NCI-H146 treated with DMSO at 0.1 percent for 48 hours (cell line): Measurements from ENCODE around the gene OCA2.

Experiments
- DNase-seq: peaks from one replicate; lab custom pipeline; 2025; ENCODE audit not compliant: unreplicated experiment; lab: John Stamatoyannopoulos, UW

OCA2 gene

DNA sequence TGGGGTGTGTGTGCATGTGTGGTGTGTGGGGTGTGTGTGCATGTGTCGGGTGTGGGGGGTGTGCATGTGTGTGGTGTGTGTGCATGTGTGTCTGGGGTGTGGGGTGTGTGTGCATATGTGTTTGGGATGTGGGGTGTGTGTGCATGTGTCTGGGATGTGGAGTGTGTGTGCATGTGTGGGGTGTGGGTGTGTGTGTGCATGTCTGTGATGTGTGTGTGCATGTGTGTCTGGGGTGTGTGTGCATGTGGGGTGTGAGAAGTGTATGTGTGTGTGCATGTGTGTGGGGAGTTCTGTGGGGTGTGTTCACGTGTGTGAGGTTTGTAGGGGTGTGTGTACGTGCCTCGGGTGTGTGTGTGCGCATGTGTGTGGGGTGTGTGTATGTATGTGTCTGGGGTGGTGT lies 6.7 kb upstream of the OCA2 start:
- no peak for DNase-seq

DNA sequence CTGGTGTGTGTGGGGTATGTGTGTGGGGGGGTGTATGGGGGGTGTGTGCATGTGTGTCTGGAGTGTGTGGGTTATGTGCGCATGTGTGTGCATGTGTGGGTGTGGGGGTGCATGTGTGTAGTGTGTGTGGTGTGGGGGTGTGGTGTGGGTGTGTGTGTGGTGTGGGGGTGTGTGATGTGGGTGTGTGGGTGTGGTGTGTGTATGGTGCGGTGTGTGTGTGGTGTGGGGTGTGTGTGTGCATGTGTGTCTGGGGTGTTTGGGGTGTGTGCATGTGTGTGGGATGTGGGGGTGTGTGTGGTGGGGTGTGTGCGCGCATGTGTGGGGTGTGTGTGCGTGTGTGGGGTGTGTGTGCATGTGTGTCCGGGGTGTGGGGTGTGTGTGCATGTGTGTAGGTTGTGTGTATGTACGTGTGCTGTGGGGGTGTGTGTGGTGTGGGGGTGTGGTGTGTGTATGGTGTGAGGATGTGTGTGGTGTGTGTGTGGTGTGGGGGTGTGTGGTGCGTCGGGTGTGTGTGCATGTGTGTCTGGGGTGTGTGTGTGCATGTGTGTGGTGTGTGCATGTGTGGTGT lies 6.2 kb upstream of the OCA2 start:
- no peak for DNase-seq

DNA sequence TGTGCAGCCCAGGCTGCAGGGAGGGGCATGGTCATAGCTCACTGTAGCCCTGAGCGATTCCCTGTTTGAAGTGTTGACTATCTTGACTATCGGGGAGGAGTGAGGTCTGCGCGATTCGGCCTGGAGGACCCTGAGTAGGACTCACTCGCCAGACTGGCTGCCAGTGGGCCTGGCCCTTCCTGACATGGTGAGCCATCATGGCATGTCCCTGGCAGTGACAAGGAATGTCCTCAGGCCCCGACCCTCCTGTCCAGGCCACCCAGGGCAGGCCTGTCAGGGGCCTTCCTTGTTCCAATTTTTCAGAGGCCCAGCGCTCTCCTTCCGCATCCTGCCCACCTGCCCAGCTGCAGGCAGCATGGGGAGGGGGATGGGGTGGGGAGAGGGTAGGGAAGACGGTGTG lies 5.2 kb upstream of the OCA2 start:
- DNase-seq = no peak

DNA sequence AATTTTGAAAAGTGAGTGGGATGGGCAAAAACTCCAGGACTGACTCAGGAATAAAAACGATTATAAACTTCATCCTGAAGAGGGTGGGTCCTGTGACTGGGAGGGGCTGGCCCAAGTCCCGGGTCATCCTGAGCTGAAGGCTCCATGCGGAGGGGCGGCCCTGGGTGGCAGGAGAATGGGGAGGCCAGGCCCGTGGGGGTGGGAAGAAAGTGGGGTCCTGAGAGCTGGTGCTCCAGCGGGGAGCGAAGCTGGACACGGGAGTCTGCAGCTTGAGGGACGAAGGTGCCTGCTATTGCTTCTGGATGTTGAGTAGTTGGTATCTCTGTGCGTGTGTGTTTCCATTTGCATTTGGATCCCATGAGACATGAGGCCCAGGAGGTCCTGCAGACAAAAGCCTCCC lies 4.7 kb upstream of the OCA2 start:
- DNase-seq = no peak

DNA sequence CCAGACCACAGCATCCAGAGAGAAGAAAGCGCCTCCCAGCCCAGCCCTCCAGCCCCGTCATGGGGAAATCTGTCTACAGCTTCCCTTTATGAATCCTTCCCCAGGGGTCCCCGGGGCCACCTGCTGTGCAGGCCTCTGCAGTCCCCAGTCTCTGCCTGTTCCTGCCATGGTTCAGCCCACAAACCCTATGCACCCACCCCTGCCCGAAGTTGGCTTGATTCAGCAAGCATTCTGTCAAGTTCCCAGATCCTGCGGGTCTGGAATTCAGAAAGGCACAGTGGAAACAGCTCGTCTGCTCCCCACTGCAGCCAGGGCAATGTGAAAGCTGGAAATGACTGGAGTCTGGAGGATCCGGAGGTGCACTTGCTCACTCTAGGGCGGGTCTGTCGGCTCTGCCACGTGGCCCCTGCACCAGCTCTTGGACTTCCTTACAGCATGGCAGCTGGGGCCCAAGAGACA lies 2.9 kb upstream of the OCA2 start:
- DNase-seq = no peak

DNA sequence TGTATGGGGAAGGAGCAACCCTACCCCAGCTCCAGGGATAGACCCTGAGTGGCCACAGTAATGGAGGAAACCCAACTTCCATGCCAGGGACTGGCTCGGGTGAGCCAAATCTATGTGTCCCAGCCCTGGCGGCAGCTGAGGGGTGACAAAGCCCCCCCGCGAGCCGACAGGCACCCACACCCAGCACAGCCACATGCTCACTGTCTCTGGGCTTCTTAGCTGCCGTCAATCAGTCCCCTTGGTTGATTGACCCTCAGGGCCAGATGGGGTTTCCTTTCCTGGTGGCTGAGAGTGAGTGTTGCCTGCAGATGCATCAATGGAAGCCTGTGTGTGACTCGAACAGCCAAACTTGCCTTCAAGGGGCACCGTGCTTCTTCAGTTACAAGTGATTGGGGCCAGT lies 2.1 kb upstream of the OCA2 start:
- DNase-seq = no peak

DNA sequence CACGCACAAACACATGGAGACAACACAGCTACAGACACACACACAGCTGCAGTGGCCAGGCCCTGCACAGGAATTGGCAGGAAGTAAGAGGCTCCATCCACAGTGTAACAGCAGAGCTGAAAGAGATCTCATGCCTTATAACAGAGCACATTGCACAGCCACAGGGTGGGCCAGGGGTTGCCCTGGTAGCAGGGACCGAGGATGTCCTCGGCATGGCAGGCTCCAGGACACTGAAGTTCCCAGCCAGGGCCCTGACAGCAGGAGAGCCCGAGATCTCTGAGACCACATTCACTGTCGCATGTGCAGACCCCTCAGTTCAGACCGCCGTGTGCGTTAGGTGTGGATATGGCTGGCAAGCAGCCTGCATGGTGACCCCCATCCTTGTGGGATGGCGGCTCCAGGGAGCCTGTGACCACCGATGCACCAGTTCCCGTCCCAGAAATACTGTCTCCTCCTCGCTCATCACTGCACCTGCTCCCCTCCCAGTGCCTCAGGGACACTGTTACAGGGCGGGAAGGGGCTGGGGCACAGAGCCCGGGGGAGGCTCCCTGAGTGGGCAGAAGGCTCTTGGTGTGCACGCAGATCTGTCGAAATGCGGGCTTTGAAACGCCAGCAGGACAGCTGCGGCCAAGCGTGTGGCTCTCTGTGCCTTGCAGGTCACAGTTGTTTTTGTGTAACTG lies 1.5 kb upstream of the OCA2 start:
- DNase-seq = no peak

DNA sequence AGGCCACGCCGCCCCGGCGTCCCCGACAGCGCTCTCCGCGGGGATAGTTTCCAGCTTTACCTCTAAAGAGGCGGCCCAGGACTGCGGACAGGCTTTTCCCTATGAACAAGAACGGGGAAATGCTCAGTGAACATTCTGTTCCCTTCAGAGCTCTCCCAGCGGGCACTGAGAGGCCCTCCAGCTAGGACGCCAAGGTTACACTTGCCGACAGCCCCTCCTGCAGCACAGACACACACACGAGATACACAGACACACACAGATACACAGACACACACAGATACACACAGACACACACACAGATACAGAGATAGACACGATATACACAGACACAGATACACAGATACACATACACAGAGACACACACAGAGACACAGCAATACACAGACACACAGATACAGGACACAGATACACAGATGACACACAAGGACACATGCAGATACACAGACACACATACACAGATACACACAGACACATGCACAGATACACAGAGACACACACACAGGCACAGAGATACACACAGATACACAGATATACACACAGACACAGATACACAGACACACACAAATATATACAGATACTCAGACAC lies 533 bp upstream of the OCA2 start:
- DNase-seq = no peak

DNA sequence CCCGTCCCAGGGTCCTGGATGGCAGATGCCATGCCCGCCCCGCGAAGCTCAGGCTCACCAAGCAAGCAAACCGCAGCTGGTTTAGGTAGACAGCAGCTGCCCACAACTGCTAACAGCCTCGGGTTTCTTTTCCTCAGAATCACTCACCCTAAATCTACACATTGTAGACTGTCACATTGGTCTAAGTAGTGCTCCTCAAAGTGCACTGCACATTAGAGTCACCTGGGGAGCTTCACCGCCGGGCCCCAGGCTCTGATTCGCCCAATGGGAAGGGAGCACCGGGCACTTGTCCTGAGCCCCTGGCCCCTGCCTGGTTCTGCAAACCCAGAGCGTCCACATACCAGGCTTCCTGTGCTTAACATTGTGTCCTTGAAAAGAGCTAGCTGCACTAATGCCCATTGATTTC lies 752 bp downstream of the OCA2 start:
- no peak for DNase-seq

DNA sequence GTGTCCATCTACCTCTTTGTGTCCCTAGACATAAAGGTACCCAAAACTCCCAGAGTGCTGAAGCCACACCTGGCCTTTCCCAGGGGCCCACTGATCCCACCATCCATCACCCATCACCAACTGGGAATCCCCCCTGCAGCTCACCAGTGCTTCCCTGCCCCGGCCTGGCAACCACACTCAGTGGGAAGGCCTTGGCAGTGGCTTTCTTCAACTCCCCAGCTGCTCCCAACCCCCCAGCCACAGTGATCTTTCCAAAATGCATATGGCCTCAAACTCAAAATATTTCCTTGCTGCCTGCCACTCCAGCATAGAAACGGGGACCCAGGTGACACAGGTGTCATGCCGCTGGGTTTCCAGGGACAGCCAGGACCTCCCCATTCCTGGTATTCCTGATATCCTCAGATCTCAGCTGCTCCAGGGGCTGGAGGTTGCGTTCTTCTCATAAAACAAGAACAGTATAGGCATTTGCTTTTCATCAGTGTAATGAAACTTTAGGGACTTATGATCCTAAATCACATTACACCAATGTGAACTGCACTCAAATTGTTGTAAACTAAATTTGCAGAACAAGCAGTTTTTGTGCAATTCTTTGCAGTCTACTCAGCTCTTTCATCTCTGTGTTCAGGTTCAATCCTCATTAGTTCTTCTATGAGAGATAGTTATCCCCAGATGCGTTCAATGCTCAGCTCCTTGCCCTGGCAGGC lies 1.3 kb downstream of the OCA2 start:
- DNase-seq = no peak

DNA sequence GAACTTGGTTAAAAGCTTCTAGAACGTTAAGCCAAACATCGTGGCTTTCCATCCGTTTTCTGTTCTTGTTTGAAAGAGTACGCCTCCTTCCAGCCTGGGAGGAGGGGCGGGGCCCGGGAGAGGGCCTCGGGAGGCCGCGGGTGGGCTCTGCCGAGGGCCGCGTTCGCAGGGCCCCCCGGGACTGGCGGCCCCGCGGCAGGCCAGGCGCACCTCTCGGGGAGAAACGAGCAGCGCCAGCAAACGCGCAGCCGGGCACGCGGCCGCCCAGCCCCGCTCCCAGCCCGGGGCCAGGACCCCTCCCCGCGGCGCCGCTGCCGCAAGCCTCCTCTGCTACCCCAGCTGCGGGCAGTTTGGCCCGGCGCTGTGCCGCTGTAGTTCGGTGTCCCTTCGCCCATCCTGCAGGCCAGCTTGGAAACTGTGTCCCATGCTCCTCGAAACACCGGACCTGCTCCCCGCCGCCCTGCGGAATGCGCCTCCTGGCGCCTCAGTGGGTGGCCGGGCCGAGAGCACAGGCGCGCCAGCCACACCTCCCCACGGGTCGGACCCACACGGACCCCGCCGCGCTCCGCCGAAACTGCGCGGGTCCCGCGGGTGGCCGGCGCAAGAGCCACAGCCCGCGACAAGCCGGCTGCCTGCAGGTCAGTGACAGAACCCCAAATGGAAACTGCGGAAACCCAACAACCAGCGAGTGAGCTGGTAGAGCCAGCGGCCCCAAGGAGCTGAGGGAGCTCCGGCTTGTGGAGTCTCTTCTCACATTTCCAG lies 2.3 kb downstream of the OCA2 start:
- no peak for DNase-seq

DNA sequence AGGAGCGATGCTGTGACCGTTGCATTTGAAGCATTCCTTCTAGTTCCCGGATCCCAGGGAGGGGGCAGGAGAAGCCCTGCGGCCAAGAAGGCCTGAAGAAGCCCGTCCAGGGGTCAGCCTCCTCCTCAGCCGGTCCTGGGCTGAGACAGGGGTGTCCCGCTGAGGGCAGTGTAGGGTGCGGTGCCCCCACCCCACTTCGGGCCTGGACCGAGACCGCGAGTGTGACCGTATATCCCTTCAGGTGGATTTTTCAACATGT lies 2.8 kb downstream of the OCA2 start:
- DNase-seq = no peak

DNA sequence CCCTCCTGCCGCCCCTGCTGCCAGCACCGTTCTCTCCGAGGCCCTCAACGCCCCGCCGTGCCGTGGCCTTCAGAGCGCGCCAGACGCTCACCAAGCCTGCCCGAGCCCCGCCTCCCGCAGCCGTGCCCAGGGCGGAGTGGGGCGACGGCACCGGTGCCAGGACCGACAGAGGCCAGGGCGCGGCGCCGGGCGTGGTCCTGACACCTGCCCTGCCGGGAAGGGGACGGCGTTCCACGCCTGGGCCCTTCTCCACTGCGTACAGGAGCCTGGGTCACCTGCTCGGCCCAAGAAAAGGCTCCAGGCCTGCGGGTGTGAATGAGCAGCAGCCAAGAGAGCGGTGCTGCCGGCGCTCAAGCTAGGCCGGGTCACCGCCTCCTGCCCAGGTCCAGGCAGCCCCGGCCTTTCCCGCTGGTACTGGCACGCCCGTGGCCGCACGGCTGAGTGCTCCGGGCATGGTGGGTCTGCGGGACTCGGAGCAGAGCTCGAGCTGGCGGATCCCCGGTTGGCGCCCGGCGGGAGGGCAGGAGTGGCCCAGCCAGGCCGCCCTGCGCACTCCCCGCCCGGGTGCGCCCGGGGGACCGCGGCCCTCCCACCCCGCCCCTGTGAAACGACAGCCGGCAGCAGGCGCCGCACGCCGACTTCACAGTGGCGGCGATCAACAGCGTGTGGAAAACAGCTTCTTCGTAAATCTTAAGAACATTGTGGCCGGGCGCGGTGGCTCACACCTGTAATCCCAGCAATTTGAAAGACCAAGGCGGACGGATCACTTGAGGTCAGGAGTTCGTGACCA lies 4.2 kb downstream of the OCA2 start:
- DNase-seq = no peak

DNA sequence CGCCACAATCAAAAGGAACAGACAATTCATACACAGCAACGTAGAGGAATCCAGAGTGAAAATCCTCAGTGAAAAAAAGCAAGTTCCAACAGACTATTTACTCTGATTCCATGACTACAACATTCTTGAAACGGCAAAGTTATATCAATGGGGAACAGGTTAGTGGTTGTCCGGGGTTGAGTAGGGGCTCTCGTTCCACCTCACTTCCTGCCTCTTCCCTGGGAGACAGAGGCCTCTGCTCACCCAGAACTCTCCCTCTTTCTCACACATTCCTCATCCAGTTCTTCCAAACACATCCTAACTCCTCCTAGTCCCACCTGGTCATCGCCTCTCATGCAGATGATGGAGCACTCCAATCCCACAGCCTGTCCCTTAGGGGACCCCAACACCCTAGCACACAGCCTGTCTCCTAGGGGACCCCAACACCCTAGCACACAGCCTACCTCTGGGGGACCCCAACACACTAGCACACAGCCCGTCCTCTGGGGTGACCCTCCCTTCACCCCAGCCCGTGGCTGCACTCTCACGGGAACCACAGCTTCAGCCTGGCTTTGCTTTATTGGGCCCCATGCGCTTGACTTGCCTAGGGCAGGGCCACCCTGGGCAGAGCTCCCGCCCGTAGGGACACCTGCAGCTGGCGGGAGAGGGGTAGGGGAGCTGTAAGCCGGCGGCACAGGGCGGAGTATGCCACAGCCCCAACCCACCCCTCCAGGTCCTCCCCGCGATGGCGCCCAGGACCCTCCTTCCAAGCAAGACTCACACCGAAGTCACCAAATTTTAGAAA lies 5.2 kb downstream of the OCA2 start:
- DNase-seq = peak; percentile 2

DNA sequence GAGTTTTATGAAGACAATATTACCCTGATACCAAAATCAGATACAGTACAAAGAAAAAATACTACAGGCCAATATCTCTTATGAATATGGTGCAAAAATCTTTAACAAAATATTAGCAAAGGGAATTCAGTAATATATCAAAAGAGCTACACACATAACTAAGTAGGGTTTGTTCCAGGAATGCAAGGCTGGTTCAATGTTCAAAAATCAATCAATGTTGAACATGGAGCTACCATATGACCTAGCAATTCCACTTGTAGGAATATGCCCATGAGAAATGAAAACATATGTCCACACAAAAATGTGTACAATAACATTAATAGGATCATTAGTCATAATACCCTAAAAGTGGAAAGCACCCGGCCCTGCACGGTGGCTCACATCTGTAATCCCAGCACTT lies 7.8 kb downstream of the OCA2 start:
- DNase-seq = no peak

DNA sequence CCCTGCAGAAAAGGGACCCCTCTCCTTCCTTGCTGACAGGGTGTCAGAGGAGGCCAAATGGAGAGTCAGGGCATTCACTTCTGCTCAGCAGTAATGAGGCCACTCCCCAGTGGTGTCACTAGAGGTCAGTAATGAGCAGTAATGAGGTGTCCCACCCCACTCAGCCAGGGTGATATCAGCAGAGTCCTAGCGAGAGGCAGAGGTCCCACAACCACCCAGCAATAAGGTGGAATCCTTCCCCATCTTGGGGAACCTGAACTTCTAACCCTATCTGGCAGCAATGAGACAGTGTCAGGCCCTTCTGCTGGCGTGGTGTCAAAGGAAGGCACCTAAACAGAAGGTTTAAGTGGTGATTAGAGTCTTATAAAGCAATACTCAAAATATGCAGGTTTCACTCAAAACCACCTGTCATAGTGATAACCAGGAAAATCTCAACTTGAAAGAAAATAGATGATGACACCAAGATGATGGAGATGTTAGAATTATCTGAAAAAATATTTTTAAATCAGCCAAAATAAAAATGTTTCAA lies 12.9 kb downstream of the OCA2 start:
- no peak for DNase-seq

DNA sequence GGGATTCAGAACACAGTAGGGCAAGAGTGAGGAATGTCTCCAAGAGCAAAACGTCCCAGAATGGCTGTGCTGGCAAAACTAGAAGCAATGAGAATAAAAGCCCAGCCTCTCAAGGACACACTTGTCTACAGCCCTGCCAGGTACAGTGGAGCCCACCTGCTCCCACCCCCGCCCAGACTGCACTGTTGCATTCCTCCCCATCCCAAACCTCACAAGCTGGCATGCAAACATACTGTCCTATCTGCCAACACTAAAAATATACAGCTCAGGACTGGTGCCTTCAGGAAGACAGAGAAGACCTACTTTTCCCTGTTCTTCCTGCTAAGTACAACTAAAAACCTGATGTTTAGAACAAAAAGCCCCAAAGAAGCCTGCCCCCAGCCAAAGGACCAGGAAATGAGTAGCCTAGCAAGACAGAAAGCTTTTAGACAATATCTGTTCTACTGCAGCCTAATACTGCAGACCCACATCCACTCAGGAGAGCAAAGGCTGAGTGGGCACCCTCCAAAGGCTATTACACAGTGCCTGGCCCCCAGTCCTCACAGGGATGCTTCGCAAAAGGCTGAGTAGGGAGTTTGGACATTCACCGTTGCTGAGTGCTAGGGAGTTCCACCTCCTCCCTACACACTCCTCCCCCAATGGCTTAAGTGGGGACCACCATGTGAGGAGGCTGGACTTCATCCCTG lies 13.5 kb downstream of the OCA2 start:
- DNase-seq = no peak

DNA sequence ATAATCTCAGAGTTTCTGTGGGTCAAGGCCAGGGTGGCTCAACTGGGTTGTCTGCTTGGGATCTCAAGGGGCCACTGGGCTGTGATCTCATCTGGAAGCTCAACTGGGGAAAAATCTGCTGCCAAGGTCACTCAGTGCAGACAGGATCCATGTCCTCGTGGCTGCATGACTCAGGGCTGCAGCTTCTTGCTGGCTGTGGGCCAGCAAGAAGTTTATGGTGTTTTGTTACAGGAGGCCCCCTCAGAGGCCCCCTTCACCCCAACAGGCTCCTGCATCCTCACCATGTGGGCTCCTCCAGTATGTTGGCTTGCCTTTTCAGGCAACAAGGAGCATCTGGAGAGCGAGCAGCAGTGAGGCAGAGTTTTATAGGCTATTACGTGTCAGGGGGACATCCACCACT lies 14.6 kb downstream of the OCA2 start:
- no peak for DNase-seq

DNA sequence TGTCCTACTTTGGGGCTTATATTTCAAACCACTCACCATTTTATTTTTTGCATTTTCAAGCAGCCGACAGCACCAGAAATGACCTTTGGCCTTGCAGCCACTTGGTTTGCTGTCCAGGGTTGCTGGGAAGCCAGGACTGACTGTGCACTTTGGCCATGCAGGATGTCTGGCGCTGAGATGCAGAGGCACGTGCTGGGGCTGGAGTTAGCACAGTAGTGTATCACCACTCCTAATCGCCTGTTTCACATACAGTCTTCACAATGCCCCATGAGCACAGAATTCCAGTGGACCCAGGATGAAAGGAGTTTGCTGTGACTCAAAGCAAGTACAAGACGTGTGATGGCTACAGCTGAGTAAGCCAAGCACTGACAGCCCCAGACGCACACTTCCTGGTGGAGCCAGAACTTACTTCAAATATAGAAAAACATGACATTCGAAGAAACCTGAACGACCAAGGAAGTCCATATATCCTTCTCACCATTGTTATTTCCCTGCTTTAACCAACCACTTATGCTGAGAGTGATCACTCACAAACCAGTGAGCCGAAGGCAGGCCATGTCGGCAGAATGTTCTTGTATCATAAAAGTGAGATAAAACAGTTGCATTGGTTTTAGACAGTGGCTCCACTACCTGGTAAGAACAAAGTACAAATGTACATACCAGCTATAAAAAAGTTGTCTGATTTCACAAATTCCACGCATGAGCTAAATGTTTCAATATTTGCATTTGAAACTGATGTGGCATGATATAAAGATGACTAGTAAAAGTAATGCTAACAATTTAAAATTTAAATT lies 16.0 kb downstream of the OCA2 start:
- DNase-seq = no peak
